Stomach (tissue), 9 donors: ENCODE measurements around the gene SVIL. TPM values are rescaled to one million over a fixed set of nuclear protein-coding genes. Genes with fewer than 3 reads are reported as not detected.
"Not testable (repeated sequence)": the region's sequence is repeated elsewhere in the genome, so short reads cannot be mapped to it uniquely, and the experiment has no call there.

Experiments used
- DNase-seq, 2 donors: peaks; one replicate each; pipeline versions ENCODE4 v3.0.0 to v3.0.0-alpha.2; 2013 to 2019
- H3K27ac ChIP-seq, 5 donors: fragments of 200-600 bp in 4 of 5; sonication (generic) in 4 of 5; one replicate each; pipeline ENCODE4 v1.5.1; 2013 to 2019; ENCODE audit warnings: mild to moderate bottlenecking in 1 of 5, moderate library complexity in 1 of 5
- H3K27me3 ChIP-seq, 3 donors: fragments of 200-600 bp; sonication (generic); one replicate each; pipeline ENCODE4 v1.5.1; 2017 to 2019; ENCODE audit warnings: mixed run types in 1 of 3
- H3K36me3 ChIP-seq, 4 donors: fragments of 200-600 bp; sonication (generic); 1 replicate in 3 of 4; 2 replicates in 1 of 4; pipeline ENCODE4 v1.5.1; 2016 to 2019
- H3K4me1 ChIP-seq, 4 donors: fragments of 200-600 bp; sonication (generic); one replicate each; pipeline ENCODE4 v1.5.1; 2016 to 2019
- H3K4me3 ChIP-seq, 4 donors: fragments of 200-600 bp; sonication (generic) in 3 of 4; one replicate each; pipeline ENCODE4 v1.5.1; 2016 to 2019; ENCODE audit warnings: mild to moderate bottlenecking in 1 of 4
- H3K9me3 ChIP-seq, 4 donors: fragments of 200-600 bp; sonication (generic); one replicate each; pipeline ENCODE4 v1.5.1; 2016 to 2019
- CTCF ChIP-seq, 7 experiments: fragments of 450-650 bp in 4 of 7; fragments of 200-600 bp in 3 of 7; sonication (generic) in 3 of 7; IDR thresholded peaks; one replicate each; pipeline ENCODE4 v1.5.1; 2016 to 2019; ENCODE audit warnings: antibody characterized with exemption in 7 of 7, control low read depth in 2 of 7, mild to moderate bottlenecking in 1 of 7
- EP300 ChIP-seq: sonication (generic); formaldehyde crosslinking; IDR thresholded peaks from one replicate; pipeline ENCODE4 v1.6.1; 2017; ENCODE audit warnings: antibody characterized with exemption
- POLR2A ChIP-seq, 4 donors: fragments of 450-650 bp; IDR thresholded peaks; one replicate each; pipeline ENCODE4 v1.6.1; 2016; ENCODE audit warnings: antibody characterized with exemption in 4 of 4, control low read depth in 2 of 4, mild to moderate bottlenecking in 1 of 4, moderate library complexity in 1 of 4
- POLR2AphosphoS5 ChIP-seq, 3 donors: sonication (generic); formaldehyde crosslinking; IDR thresholded peaks; one replicate each; pipeline ENCODE4 v1.6.1; 2016; ENCODE audit warnings: antibody characterized with exemption in 3 of 3
- WGBS, 5 donors: extraction: QIAGEN DNeasy Blood & Tissue Kit in 3 of 5; methylation state at CpG; one replicate each; pipeline versions ENCODE4 v1.1.5 to v1.1.7; 2013 to 2018; 5-methylcytosine and 5-hydroxymethylcytosine counted together
- intact Hi-C: fragments of 100-400 bp; cut with DNase I; formaldehyde crosslinking; loops from one replicate; pipeline ENCODE4 v1.15.1; 2023; ENCODE audit warnings: low total_unique reads
- polyA plus RNA-seq, 3 donors: library from polyadenylated mRNA; stranded (reverse); fragments of 200-250 nt; gene quantifications; one replicate each; pipeline ENCODE4 v1.2.3, GENCODE V29; 2013
- total RNA-seq, 5 donors: library from RNA; depleted of rRNA; stranded (reverse); fragments of >200 nt; gene quantifications; one replicate each; pipeline versions ENCODE4 v1.1.0 to v1.2.3, GENCODE V29; 2014 to 2016
- donor health status: healthy with polysubstance abuse.
- donor health status: Bipolar disorder and iron deficiency.
- donor health status: healthy.

SVIL gene
- total and polyA plus RNA-seq, 8 donors = 6.8 to 400 (median 112) TPM

GRCh38 chr10:29488471-29488870 lies 146.3 kb downstream of the SVIL start:
- H3K4me3 ChIP-seq, intact Hi-C loops, H3K27me3 ChIP-seq, H3K9me3 ChIP-seq, DNase-seq: not testable (repeated sequence)
- WGBS, 5 donors = 79 to 90% (median 84%) methylated on average over 14 of the region's 14 CpGs
- peak overlapping the region in 3 of 5 donors; percentile 41 to 78 (median 66) for H3K27ac ChIP-seq
- TF ChIP-seq POLR2AphosphoS5 (IDR thresholded peaks at IDR 0.05) = peak in 1 of 3 donors; percentile 53
- peaks cover 0 to 21% (median 7%) of the 10 kb centered on the region in 4 donors for H3K4me1 ChIP-seq
- peaks cover 22 to 96% (median 89%) of the 10 kb centered on the region in 4 donors for H3K36me3 ChIP-seq

GRCh38 chr10:29487884-29488266 lies 146.9 kb downstream of the SVIL start:
- 70 to 81% (median 77%) methylated on average over 7 of the region's 7 CpGs for WGBS, 5 donors
- Histone ChIP-seq H3K4me1 (peaks cover 0 to 27% (median 10%) of the 10 kb centered on the region in 4 donors), H3K36me3 (peaks cover 20 to 95% (median 88%) of the 10 kb centered on the region in 4 donors), H3K27ac (peak overlapping the region in 3 of 5 donors; percentile 41 to 78 (median 66))
- H3K27me3 ChIP-seq, DNase-seq, H3K9me3 ChIP-seq, intact Hi-C loops, H3K4me3 ChIP-seq: not testable (repeated sequence)

- peaks cover 0 to 33% (median 13%) of the 10 kb centered on the region in 4 donors for H3K4me1 ChIP-seq
- H3K27ac ChIP-seq = peak overlapping the region in 2 of 5 donors; percentile 66 to 78
- H3K36me3 ChIP-seq = peaks cover 19 to 93% (median 86%) of the 10 kb centered on the region in 4 donors
- DNase-seq, H3K9me3 ChIP-seq, H3K27me3 ChIP-seq, intact Hi-C loops, H3K4me3 ChIP-seq: not testable (repeated sequence)
- WGBS, 5 donors = 75 to 83% (median 81%) methylated on average over 19 to 21 of the region's 21 CpGs
Measured at GRCh38 chr10:29487032-29487883, 147.5 kb downstream of the SVIL start.

GRCh38 chr10:29486433-29486832 lies 148.3 kb downstream of the SVIL start:
- no peak for TF ChIP-seq EP300
- no peak for TF ChIP-seq POLR2A (IDR thresholded peaks at IDR 0.05)
- no peak for TF ChIP-seq CTCF (IDR thresholded peaks at IDR 0.05)
- TF ChIP-seq POLR2AphosphoS5 (IDR thresholded peaks at IDR 0.05) = no peak
- Histone ChIP-seq H3K27ac (peak overlapping the region in 1 of 5 donors; percentile 78), H3K27me3 (no peaks in the 10 kb centered on the region), H3K4me1 (peaks cover 0 to 39% (median 17%) of the 10 kb centered on the region in 4 donors), H3K36me3 (peaks cover 12 to 90% (median 81%) of the 10 kb centered on the region in 4 donors), H3K9me3 (no peaks in the 10 kb centered on the region), H3K4me3 (no peak overlapping the region)
- intact Hi-C loops = no loop called here
- DNase-seq = no peak
- 74 to 86% (median 85%) methylated on average over 1 of the region's 1 CpG for WGBS, 5 donors

- H3K4me3 ChIP-seq, intact Hi-C loops, DNase-seq, H3K9me3 ChIP-seq, H3K27me3 ChIP-seq: not testable (repeated sequence)
- Histone ChIP-seq H3K27ac (peak overlapping the region in 2 of 5 donors; percentile 31 to 49), H3K36me3 (peaks cover 17 to 91% (median 81%) of the 10 kb centered on the region in 4 donors), H3K4me1 (peaks cover 0 to 41% (median 19%) of the 10 kb centered on the region in 4 donors)
- WGBS, 5 donors = 72 to 86% (median 79%) methylated on average over 8 of the region's 8 CpGs
Measured at GRCh38 chr10:29484677-29485076, 150.1 kb downstream of the SVIL start.

GRCh38 chr10:29482591-29483431 lies 152.0 kb downstream of the SVIL start:
- Histone ChIP-seq H3K4me3 (no peak overlapping the region), H3K9me3 (no peaks in the 10 kb centered on the region), H3K27me3 (no peaks in the 10 kb centered on the region), H3K4me1 (peaks cover 0 to 55% (median 20%) of the 10 kb centered on the region in 4 donors), H3K27ac (peak overlapping the region in 3 of 5 donors; percentile 2 to 69 (median 63)), H3K36me3 (peaks cover 17 to 90% (median 77%) of the 10 kb centered on the region in 4 donors)
- DNase-seq = peak in 1 of 2 donors; percentile 55
- TF ChIP-seq POLR2A (IDR thresholded peaks at IDR 0.05) = no peak
- TF ChIP-seq CTCF (IDR thresholded peaks at IDR 0.05) = no peak
- no peak for TF ChIP-seq EP300
- no peak for TF ChIP-seq POLR2AphosphoS5 (IDR thresholded peaks at IDR 0.05)
- 26 to 58% (median 44%) methylated on average over 13 to 14 of the region's 14 CpGs for WGBS, 5 donors
- intact Hi-C loops = no loop called here
